Ishikawa (cell line): ENCODE data around the gene TP53TG5.

Source experiments
- CEBPB ChIP-seq: IDR thresholded peaks from 2 replicates; pipeline ENCODE4 v1.6.1; 2012
- CREB1 ChIP-seq: IDR thresholded peaks from 2 replicates; pipeline ENCODE4 v1.6.1; 2012; ENCODE audit warnings: low read depth
- EGR1 ChIP-seq: IDR thresholded peaks from 2 replicates; pipeline ENCODE4 v1.6.1; 2012
- EP300 ChIP-seq: IDR thresholded peaks from 2 replicates; pipeline ENCODE4 v1.6.1; 2012; ENCODE audit warnings: borderline replicate concordance
- FOXM1 ChIP-seq: IDR thresholded peaks from 2 replicates; pipeline ENCODE4 v1.6.1; 2012; ENCODE audit warnings: low read depth, borderline replicate concordance
- RAD21 ChIP-seq: IDR thresholded peaks from 2 replicates; pipeline ENCODE4 v1.6.1; 2012; ENCODE audit warnings: low read depth
- TAF1 ChIP-seq: IDR thresholded peaks from 2 replicates; pipeline ENCODE4 v1.6.1; 2012; ENCODE audit warnings: low read depth, mild to moderate bottlenecking
- TEAD4 ChIP-seq: IDR thresholded peaks from 2 replicates; pipeline ENCODE4 v1.6.1; 2012
- YY1 ChIP-seq: IDR thresholded peaks from 2 replicates; pipeline ENCODE4 v1.6.1; 2012; ENCODE audit warnings: low read depth
- ZBTB7A ChIP-seq: IDR thresholded peaks from 2 replicates; pipeline ENCODE4 v1.6.1; 2012; ENCODE audit warnings: low read depth
- TF ChIP-seq, protein P1 (sequence below): IDR thresholded peaks from 2 replicates; pipeline ENCODE4 v1.6.1; 2012
- TF ChIP-seq, protein P2 (sequence below): IDR thresholded peaks from 2 replicates; pipeline ENCODE4 v1.6.1; 2012; ENCODE audit warnings: low read depth, mild to moderate bottlenecking
- TF ChIP-seq, protein P3 (sequence below): IDR thresholded peaks from 2 replicates; pipeline ENCODE4 v1.6.1; 2012

DNA sequence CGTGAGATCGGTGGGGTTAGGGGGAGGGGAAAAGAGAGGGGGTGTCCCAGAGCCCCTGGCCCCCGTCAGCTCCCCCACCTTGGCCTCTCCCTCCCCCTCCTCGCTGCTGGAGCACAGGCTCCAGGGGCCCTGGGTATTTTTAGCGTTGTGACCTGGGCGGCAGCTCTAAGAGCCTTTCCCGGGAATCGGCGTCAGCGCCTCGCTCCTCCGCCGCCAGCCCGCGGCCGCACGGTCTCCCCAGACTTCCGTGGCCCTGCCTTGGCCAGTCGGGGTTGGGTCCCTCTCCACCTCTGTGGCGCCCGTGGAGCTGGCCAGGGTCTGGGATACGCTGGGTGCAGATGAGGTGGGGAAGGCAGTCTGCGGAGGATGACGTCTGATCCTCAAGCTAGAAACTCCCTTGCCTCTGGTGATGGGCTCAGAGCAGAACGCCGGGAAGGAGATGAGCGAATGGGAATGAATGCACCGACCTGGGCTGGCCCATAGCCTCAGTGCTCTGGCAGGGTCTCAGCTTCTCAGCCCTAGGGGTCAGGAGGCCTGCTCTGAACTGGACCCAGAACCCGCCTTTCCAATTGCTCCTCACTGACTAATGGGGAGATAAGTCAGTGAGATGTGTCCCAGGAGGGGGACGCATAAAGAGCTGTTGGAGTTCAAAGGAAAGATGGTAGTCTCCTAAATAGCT lies 29.1 kb upstream of the TP53TG5 start:
- TF ChIP-seq TAF1 (no peak), ZBTB7A (no peak), CREB1 (no peak), CEBPB (no peak), RAD21 (no peak), TEAD4 (no peak), EP300 (no peak), FOXM1 (no peak), YY1 (no peak), EGR1 (no peak)
- TF ChIP-seq, protein P1, sequence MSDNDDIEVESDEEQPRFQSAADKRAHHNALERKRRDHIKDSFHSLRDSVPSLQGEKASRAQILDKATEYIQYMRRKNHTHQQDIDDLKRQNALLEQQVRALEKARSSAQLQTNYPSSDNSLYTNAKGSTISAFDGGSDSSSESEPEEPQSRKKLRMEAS = no peak
- TF ChIP-seq, protein P2, sequence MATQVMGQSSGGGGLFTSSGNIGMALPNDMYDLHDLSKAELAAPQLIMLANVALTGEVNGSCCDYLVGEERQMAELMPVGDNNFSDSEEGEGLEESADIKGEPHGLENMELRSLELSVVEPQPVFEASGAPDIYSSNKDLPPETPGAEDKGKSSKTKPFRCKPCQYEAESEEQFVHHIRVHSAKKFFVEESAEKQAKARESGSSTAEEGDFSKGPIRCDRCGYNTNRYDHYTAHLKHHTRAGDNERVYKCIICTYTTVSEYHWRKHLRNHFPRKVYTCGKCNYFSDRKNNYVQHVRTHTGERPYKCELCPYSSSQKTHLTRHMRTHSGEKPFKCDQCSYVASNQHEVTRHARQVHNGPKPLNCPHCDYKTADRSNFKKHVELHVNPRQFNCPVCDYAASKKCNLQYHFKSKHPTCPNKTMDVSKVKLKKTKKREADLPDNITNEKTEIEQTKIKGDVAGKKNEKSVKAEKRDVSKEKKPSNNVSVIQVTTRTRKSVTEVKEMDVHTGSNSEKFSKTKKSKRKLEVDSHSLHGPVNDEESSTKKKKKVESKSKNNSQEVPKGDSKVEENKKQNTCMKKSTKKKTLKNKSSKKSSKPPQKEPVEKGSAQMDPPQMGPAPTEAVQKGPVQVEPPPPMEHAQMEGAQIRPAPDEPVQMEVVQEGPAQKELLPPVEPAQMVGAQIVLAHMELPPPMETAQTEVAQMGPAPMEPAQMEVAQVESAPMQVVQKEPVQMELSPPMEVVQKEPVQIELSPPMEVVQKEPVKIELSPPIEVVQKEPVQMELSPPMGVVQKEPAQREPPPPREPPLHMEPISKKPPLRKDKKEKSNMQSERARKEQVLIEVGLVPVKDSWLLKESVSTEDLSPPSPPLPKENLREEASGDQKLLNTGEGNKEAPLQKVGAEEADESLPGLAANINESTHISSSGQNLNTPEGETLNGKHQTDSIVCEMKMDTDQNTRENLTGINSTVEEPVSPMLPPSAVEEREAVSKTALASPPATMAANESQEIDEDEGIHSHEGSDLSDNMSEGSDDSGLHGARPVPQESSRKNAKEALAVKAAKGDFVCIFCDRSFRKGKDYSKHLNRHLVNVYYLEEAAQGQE = no peak
- TF ChIP-seq, protein P3, sequence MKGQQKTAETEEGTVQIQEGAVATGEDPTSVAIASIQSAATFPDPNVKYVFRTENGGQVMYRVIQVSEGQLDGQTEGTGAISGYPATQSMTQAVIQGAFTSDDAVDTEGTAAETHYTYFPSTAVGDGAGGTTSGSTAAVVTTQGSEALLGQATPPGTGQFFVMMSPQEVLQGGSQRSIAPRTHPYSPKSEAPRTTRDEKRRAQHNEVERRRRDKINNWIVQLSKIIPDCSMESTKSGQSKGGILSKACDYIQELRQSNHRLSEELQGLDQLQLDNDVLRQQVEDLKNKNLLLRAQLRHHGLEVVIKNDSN = no peak
